GM12878 (cell line): ENCODE results near the gene DGKI.

ENCODE experiments used
- CEBPB ChIP-seq, 2 experiments: fragments of 150-350 bp in 1 of 2; IDR thresholded peaks; 2 replicates each; pipeline ENCODE4 v1.6.1; 2012 to 2014; ENCODE audit warnings: low read depth in 2 of 2, low read length in 2 of 2, borderline replicate concordance in 1 of 2, inconsistent platforms in 1 of 2
- CTCF ChIP-seq, 3 experiments: IDR thresholded peaks in 2 of 3; conservative IDR thresholded peaks in 1 of 3; 2 replicates each; pipeline ENCODE4 v1.5.1; 2011; ENCODE audit warnings: low read depth in 3 of 3, low read length in 3 of 3, mild to moderate bottlenecking in 3 of 3, control low read depth in 2 of 3, moderate library complexity in 2 of 3, inconsistent platforms in 1 of 3, mixed read lengths in 1 of 3; ENCODE audit not compliant: control insufficient read depth in 2 of 3, insufficient read depth in 1 of 3; ENCODE audit errors: extremely low read depth in 1 of 3
- EZH2 ChIP-seq: IDR thresholded peaks from 2 replicates; pipeline ENCODE4 v1.6.1; 2012; ENCODE audit warnings: low read depth, mild to moderate bottlenecking, control low read depth, inconsistent platforms, low read length, borderline replicate concordance; ENCODE audit not compliant: control insufficient read depth

GRCh38 chr7:137453356-137453755 is 393.4 kb downstream of the DGKI start:
- no peak for TF ChIP-seq CEBPB (IDR thresholded peaks at IDR 0.05; ENCODE audit: borderline replicate concordance in 1 of 2, low read depth in 2 of 2, low read length in 2 of 2)
- no peak for TF ChIP-seq CTCF (IDR thresholded peaks at IDR 0.05 in 2 of 3, conservative IDR thresholded peaks at IDR 0.05 in 1 of 3; ENCODE audit: control insufficient read depth in 2 of 3, extremely low read depth in 1 of 3, insufficient read depth in 1 of 3, low read depth in 3 of 3, low read length in 3 of 3)
- no peak for TF ChIP-seq EZH2
